GM12878 (cell line): ENCODE results near the gene SLC11A1. TPM values are rescaled to one million over a fixed set of nuclear protein-coding genes. Genes with fewer than 3 reads are reported as not detected.

Source experiments
- ATAC-seq: fragments of 200-7000 bp; cut with Tn5 transposase; 3 replicates; pipeline ENCODE4 v1.9.1; 2020; ENCODE audit warnings: mild to moderate bottlenecking, moderate library complexity
- BruUV-seq: library from RNA; stranded (reverse); fragments of 400-500 nt; replicated peaks from 2 replicates; lab custom pipeline; 2021; lab: Mats Ljungman, UMichigan
- CTCF ChIA-PET: fragments of 300-600 bp; sonication (Branson Sonifier 250); formaldehyde crosslinking; extraction: SDS; loops from one replicate; lab custom pipeline; 2021; ENCODE audit warnings: inconsistent platforms; lab: Yijun Ruan, JAX
- POLR2A ChIA-PET: fragments of 350-600 bp; formaldehyde crosslinking; extraction: SDS; loops from one replicate; lab custom pipeline; 2021; ENCODE audit warnings: inconsistent platforms; lab: Charles Lee
- RAD21 ChIA-PET: fragments of 300-600 bp; sonication (Branson Sonifier 250); formaldehyde crosslinking; loops from one replicate; lab custom pipeline; 2023; ENCODE audit warnings: antibody characterized with exemption; ENCODE audit not compliant: unreplicated experiment; lab: Charles Lee
- SMC1A ChIA-PET: fragments of 300-600 bp; sonication (Branson Sonifier 250); formaldehyde crosslinking; loops from one replicate; lab custom pipeline; 2023; ENCODE audit not compliant: unreplicated experiment, uncharacterized antibody; lab: Charles Lee
- DNase-seq: peaks from one replicate; pipeline ENCODE4 v3.0.0-alpha.2; 2011; ENCODE audit warnings: low read depth, low spot score
- FAIRE-seq: peaks from 3 replicates; lab custom pipeline; 2011; peaks lifted over from hg19 to GRCh38; lab: Jason Lieb, UNC
- H2AFZ ChIP-seq: 2 replicates; pipeline ENCODE4 v1.6.0; 2011; ENCODE audit warnings: low read depth, low read length, control low read depth; ENCODE audit not compliant: control insufficient read depth
- H3K27ac ChIP-seq: 2 replicates; pipeline ENCODE4 v1.5.1; 2011; ENCODE audit warnings: control low read depth; ENCODE audit not compliant: control insufficient read depth, insufficient read depth
- H3K27me3 ChIP-seq, 2 experiments: replicated peaks in 1 of 2; 2 replicates each; pipeline versions ENCODE4 v1.6.0 to v1.6.1; 2011; ENCODE audit warnings: low read length in 1 of 2; ENCODE audit not compliant: control insufficient read depth in 2 of 2, insufficient read depth in 2 of 2
- H3K36me3 ChIP-seq, 2 experiments: 2 replicates each; pipeline ENCODE4 v1.5.1; 2011; ENCODE audit warnings: low read length in 1 of 2; ENCODE audit not compliant: control insufficient read depth in 2 of 2, insufficient read depth in 2 of 2
- H3K4me1 ChIP-seq: 2 replicates; pipeline ENCODE4 v1.6.1; 2011; ENCODE audit warnings: mild to moderate bottlenecking, low read length, moderate library complexity, mixed read lengths; ENCODE audit not compliant: control insufficient read depth, insufficient read depth
- H3K4me2 ChIP-seq: 2 replicates; pipeline ENCODE4 v1.6.0; 2011; ENCODE audit warnings: control low read depth; ENCODE audit not compliant: control insufficient read depth, insufficient read depth
- H3K4me3 ChIP-seq: fragments of 200-600 bp; sonication (generic); 2 replicates; pipeline ENCODE4 v1.5.1; 2016
- H3K79me2 ChIP-seq: 2 replicates; pipeline ENCODE4 v1.6.0; 2011; ENCODE audit warnings: low read length; ENCODE audit not compliant: control insufficient read depth, insufficient read depth
- H3K9ac ChIP-seq: 2 replicates; pipeline ENCODE4 v1.8.0; 2011; ENCODE audit warnings: low read length, control low read depth, mixed read lengths; ENCODE audit not compliant: control insufficient read depth, insufficient read depth
- H3K9me3 ChIP-seq: replicated peaks from 3 replicates; pipeline ENCODE4 v1.5.1; 2011; ENCODE audit warnings: mild to moderate bottlenecking, low read length; ENCODE audit not compliant: control insufficient read depth, insufficient read depth
- H4K20me1 ChIP-seq: 2 replicates; pipeline ENCODE4 v1.6.0; 2011; ENCODE audit not compliant: control insufficient read depth, insufficient read depth
- BACH1 ChIP-seq: fragments of 450-650 bp; IDR thresholded peaks from 2 replicates; pipeline ENCODE4 v1.6.1; 2017; ENCODE audit warnings: mild to moderate bottlenecking, borderline replicate concordance
- CHD1 ChIP-seq: IDR thresholded peaks from 2 replicates; pipeline ENCODE4 v1.6.1; 2012; ENCODE audit warnings: low read depth, low read length, improper control_type of control experiment
- CHD4 ChIP-seq: fragments of 200-600 bp; sonication (generic); IDR thresholded peaks from 2 replicates; pipeline ENCODE4 v1.6.1; 2016; ENCODE audit warnings: mild to moderate bottlenecking
- EED ChIP-seq: sonication (generic); IDR thresholded peaks from 2 replicates; pipeline ENCODE4 v1.6.1; 2016; ENCODE audit warnings: antibody characterized with exemption, low read depth
- IKZF1 ChIP-seq: fragments of 450-650 bp; conservative IDR thresholded peaks from 2 replicates; pipeline ENCODE4 v1.6.1; 2017; ENCODE audit warnings: antibody characterized with exemption, mild to moderate bottlenecking
- KDM1A ChIP-seq: fragments of 200-600 bp; sonication (generic); IDR thresholded peaks from 2 replicates; pipeline ENCODE4 v1.6.1; 2016; ENCODE audit warnings: borderline replicate concordance
- MXI1 ChIP-seq: fragments of 150-350 bp; IDR thresholded peaks from 2 replicates; pipeline ENCODE4 v1.6.1; 2011; ENCODE audit warnings: low read depth, mild to moderate bottlenecking, inconsistent platforms, low read length, improper control_type of control experiment
- NR2C2 ChIP-seq: IDR thresholded peaks from 2 replicates; pipeline ENCODE4 v1.6.1; 2011; ENCODE audit warnings: borderline replicate concordance, low read depth; ENCODE audit not compliant: control insufficient read depth, insufficient read length
- POLR2AphosphoS2 ChIP-seq: IDR thresholded peaks from 2 replicates; pipeline ENCODE4 v1.6.1; 2011; ENCODE audit warnings: low read depth, mild to moderate bottlenecking, low read length, improper control_type of control experiment, moderate library complexity
- RCOR1 ChIP-seq: conservative IDR thresholded peaks from 2 replicates; pipeline ENCODE4 v1.6.1; 2012; ENCODE audit warnings: low read depth, low read length, improper control_type of control experiment
- SUPT20H ChIP-seq: IDR thresholded peaks from 2 replicates; pipeline ENCODE4 v1.6.1; 2011; ENCODE audit warnings: low read depth, mild to moderate bottlenecking, low read length, moderate library complexity, borderline replicate concordance; ENCODE audit not compliant: control insufficient read depth
- TBL1XR1 ChIP-seq: IDR thresholded peaks from 2 replicates; pipeline ENCODE4 v1.6.1; 2012; ENCODE audit warnings: low read depth, low read length, improper control_type of control experiment
- ZNF207 ChIP-seq: fragments of 450-650 bp; IDR thresholded peaks from 2 replicates; pipeline ENCODE4 v1.6.1; 2014; ENCODE audit warnings: antibody characterized with exemption, mild to moderate bottlenecking, borderline replicate concordance
- WGBS: methylation state at CpG from one replicate; pipeline ENCODE4 v1.1.6; 2016; ENCODE audit warnings: low lambda C conversion rate; ENCODE audit not compliant: insufficient replicate concordance, insufficient coverage; ENCODE audit errors: missing lambda C conversion rate; 5-methylcytosine and 5-hydroxymethylcytosine counted together
- in situ Hi-C: fragments of 300-500 bp; cut with MboI; formaldehyde crosslinking; loops from 9 replicates; pipeline ENCODE4 v1.14.3; 2018; ENCODE audit warnings: mixed read lengths
- intact Hi-C: fragments of 100-400 bp; cut with micrococcal nuclease; formaldehyde crosslinking; loops from one replicate; pipeline ENCODE4 v1.14.2; 2022; ENCODE audit not compliant: unreplicated experiment
- polyA plus RNA-seq, 11 experiments: library from polyadenylated mRNA; depleted of rRNA in 4 of 11; unstranded in 6 of 11; stranded (reverse) in 5 of 11; fragments of >200 nt; fragmentation: Nextera tagmentation in 4 of 11; fragmentation: Illumina TruSeq in 1 of 11; extraction: Ambion mirVana in 4 of 11; extraction: Trizol in 1 of 11; gene quantifications; 1 replicate in 1 of 11; 2 replicates in 10 of 11; pipeline versions ENCODE4 v1.2.1 to v1.2.3, GENCODE V29; 2011 to 2016; ENCODE audit warnings: inconsistent platforms in 2 of 11, missing spikeins in 2 of 11, low read depth in 1 of 11
- total RNA-seq, 4 experiments: library from RNA; depleted of rRNA in 3 of 4; stranded (reverse); fragments of >200 nt in 3 of 4; fragmentation: Illumina TruSeq in 1 of 4; extraction: Trizol in 1 of 4; gene quantifications; 2 replicates each; pipeline versions ENCODE4 v1.2.1 to v1.2.3, GENCODE V29; 2013 to 2021
- TF ChIP-seq, protein P1 (sequence below): IDR thresholded peaks from 2 replicates; pipeline ENCODE4 v1.6.1; 2012; ENCODE audit warnings: low read depth, low read length, improper control_type of control experiment
- TF ChIP-seq, protein P2 (sequence below): fragments of 450-650 bp; IDR thresholded peaks from 2 replicates; pipeline ENCODE4 v1.6.1; 2018; ENCODE audit warnings: borderline replicate concordance, mild to moderate bottlenecking; ENCODE audit not compliant: partially characterized antibody
- TF ChIP-seq, protein P3 (sequence below): fragments of 450-650 bp; IDR thresholded peaks from 2 replicates; pipeline ENCODE4 v1.6.1; 2018; ENCODE audit warnings: mild to moderate bottlenecking, low read depth, moderate library complexity; ENCODE audit not compliant: partially characterized antibody

Gene SLC11A1
- total and polyA plus RNA-seq, 10 of the 15 experiments (the other 5 are each of a cell fraction or from before 2014, with no cell fraction given) = 0.03 to 0.38 (median 0.12) TPM

GRCh38 chr2:218444692-218445357, 62.8 kb downstream of the SLC11A1 start:
- ChIA-PET RAD21 (no interaction called here), CTCF (no interaction called here), POLR2A (interaction anchor here (0.5 kb wide), 1 partner anchor 268 kb away, joined by 4 read pairs; no protein-coding TSS in a partner anchor), SMC1A (no interaction called here)
- Histone ChIP-seq H3K9me3 (no peaks in the 10 kb centered on the region), H3K4me3 (no peak overlapping the region), H3K9ac (no peak overlapping the region), H3K27ac (no peak overlapping the region), H3K27me3 (no peaks in the 10 kb centered on the region), H3K79me2 (no peaks in the 10 kb centered on the region), H3K36me3 (no peaks in the 10 kb centered on the region; a peak in 3 of 4 replicates)
- FAIRE-seq (no peak), DNase-seq (no peak)
- 98% methylated on average over 7 of the region's 7 CpGs for WGBS
- no TSS peak for BruUV-seq
- TF ChIP-seq CHD1 (no peak), SUPT20H (no peak), RCOR1 (no peak), CHD4 (no peak), ZNF207 (no peak), KDM1A (no peak), MXI1 (no peak), POLR2AphosphoS2 (no peak), NR2C2 (no peak), TBL1XR1 (no peak), BACH1 (no peak), IKZF1 (no peak), EED (no peak)
- TF ChIP-seq, protein P1, sequence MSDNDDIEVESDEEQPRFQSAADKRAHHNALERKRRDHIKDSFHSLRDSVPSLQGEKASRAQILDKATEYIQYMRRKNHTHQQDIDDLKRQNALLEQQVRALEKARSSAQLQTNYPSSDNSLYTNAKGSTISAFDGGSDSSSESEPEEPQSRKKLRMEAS = no peak
- TF ChIP-seq, protein P2, sequence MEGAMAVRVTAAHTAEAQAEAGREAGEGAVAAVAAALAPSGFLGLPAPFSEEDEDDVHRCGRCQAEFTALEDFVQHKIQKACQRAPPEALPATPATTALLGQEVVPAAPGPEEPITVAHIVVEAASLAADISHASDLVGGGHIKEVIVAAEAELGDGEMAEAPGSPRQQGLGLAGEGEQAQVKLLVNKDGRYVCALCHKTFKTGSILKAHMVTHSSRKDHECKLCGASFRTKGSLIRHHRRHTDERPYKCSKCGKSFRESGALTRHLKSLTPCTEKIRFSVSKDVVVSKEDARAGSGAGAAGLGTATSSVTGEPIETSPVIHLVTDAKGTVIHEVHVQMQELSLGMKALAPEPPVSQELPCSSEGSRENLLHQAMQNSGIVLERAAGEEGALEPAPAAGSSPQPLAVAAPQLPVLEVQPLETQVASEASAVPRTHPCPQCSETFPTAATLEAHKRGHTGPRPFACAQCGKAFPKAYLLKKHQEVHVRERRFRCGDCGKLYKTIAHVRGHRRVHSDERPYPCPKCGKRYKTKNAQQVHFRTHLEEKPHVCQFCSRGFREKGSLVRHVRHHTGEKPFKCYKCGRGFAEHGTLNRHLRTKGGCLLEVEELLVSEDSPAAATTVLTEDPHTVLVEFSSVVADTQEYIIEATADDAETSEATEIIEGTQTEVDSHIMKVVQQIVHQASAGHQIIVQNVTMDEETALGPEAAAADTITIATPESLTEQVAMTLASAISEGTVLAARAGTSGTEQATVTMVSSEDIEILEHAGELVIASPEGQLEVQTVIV = no peak
- TF ChIP-seq, protein P3, sequence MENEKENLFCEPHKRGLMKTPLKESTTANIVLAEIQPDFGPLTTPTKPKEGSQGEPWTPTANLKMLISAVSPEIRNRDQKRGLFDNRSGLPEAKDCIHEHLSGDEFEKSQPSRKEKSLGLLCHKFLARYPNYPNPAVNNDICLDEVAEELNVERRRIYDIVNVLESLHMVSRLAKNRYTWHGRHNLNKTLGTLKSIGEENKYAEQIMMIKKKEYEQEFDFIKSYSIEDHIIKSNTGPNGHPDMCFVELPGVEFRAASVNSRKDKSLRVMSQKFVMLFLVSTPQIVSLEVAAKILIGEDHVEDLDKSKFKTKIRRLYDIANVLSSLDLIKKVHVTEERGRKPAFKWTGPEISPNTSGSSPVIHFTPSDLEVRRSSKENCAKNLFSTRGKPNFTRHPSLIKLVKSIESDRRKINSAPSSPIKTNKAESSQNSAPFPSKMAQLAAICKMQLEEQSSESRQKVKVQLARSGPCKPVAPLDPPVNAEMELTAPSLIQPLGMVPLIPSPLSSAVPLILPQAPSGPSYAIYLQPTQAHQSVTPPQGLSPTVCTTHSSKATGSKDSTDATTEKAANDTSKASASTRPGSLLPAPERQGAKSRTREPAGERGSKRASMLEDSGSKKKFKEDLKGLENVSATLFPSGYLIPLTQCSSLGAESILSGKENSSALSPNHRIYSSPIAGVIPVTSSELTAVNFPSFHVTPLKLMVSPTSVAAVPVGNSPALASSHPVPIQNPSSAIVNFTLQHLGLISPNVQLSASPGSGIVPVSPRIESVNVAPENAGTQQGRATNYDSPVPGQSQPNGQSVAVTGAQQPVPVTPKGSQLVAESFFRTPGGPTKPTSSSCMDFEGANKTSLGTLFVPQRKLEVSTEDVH = no peak
- TF ChIP-seq, all 136 proteins: peak for 0
- Histone ChIP-seq H2AFZ (no peak overlapping the region), H3K4me2 (no peak overlapping the region), H4K20me1 (no peaks in the 10 kb centered on the region), H3K4me1 (peaks cover 3% of the 10 kb centered on the region; the same call in 1 of the 2 replicates)
- intact Hi-C loops (no loop called here), in situ Hi-C loops (no loop called here)
- ATAC-seq = no peak
